ENCODE data around the gene COBL. TPM values are rescaled to one million over a fixed set of nuclear protein-coding genes. Genes with fewer than 3 reads are reported as not detected.

The COBL gene
- polyA plus RNA-seq, 3 donors, result not detected

- Mint-ChIP-seq H3K27me3 (ENCODE audit: low read depth in 3 of 3) (no peaks in the 10 kb centered on the region), H3K9me3 (no peaks in the 10 kb centered on the region), H3K36me3 (no peaks in the 10 kb centered on the region), H3K4me3 (no peak overlapping the region), H3K4me1 (no peaks in the 10 kb centered on the region), H3K27ac (no peak overlapping the region)
- H3K4me3 ChIP-seq (replicated peaks in 1 of 3; ENCODE audit: low read depth in 2 of 3, low read length in 3 of 3), result no peak overlapping the region
- 92% methylated on average over 7 of the region's 14 CpGs for WGBS (ENCODE audit: insufficient coverage)
- no peaks in the 10 kb centered on the region for H3K36me3 ChIP-seq (replicated peaks in 1 of 2; ENCODE audit: control insufficient read depth in 1 of 2, insufficient read depth in 2 of 2, low read length in 2 of 2)
- H3K27ac ChIP-seq (ENCODE audit: low read depth in 1 of 2, low read length in 2 of 2), result no peak overlapping the region
- H4K20me1 ChIP-seq (ENCODE audit: insufficient read depth, low read length), result no peaks in the 10 kb centered on the region
- intact Hi-C loops (cut with micrococcal nuclease), result no loop called here
- TF ChIP-seq CTCF (IDR thresholded peaks at IDR 0.05), result no peak
- no peaks in the 10 kb centered on the region for H3K27me3 ChIP-seq (ENCODE audit: control insufficient read depth in 2 of 2, insufficient read depth in 2 of 2, low read length in 2 of 2)
- DNase-seq, result no peak
- no peak overlapping the region for H2AFZ ChIP-seq (ENCODE audit: insufficient read depth, low read depth, low read length, poor library complexity, severe bottlenecking)
- H3K4me2 ChIP-seq (replicated peaks; ENCODE audit: extremely low read depth, low read length, poor library complexity, severe bottlenecking), result no peak overlapping the region
- no peaks in the 10 kb centered on the region for H3K9me3 ChIP-seq (replicated peaks in 1 of 2; ENCODE audit: control insufficient read depth in 1 of 2, insufficient read depth in 1 of 2, low read length in 2 of 2)
- H3K9ac ChIP-seq (ENCODE audit: insufficient read depth, low read length, poor library complexity, severe bottlenecking), result no peak overlapping the region
- no peaks in the 10 kb centered on the region for H3K79me2 ChIP-seq (ENCODE audit: insufficient read depth, low read length)
- H3K4me1 ChIP-seq (ENCODE audit: control insufficient read depth in 1 of 2, insufficient read depth in 2 of 2, low read length in 2 of 2), result no peaks in the 10 kb centered on the region
Observed at GRCh38 chr7:51082940-51083533, 233.6 kb downstream of the COBL start.

- Histone ChIP-seq H3K36me3 (replicated peaks in 1 of 2; ENCODE audit: control insufficient read depth in 1 of 2, insufficient read depth in 2 of 2, low read length in 2 of 2) (no peaks in the 10 kb centered on the region), H3K4me3 (replicated peaks in 1 of 3; ENCODE audit: low read depth in 2 of 3, low read length in 3 of 3) (no peak overlapping the region), H3K9ac (ENCODE audit: insufficient read depth, low read length, poor library complexity, severe bottlenecking) (no peak overlapping the region), H3K4me1 (ENCODE audit: control insufficient read depth in 1 of 2, insufficient read depth in 2 of 2, low read length in 2 of 2) (no peaks in the 10 kb centered on the region), H2AFZ (ENCODE audit: insufficient read depth, low read depth, low read length, poor library complexity, severe bottlenecking) (no peak overlapping the region), H3K9me3 (replicated peaks in 1 of 2; ENCODE audit: control insufficient read depth in 1 of 2, insufficient read depth in 1 of 2, low read length in 2 of 2) (no peaks in the 10 kb centered on the region), H3K27me3 (ENCODE audit: control insufficient read depth in 2 of 2, insufficient read depth in 2 of 2, low read length in 2 of 2) (no peaks in the 10 kb centered on the region), H3K27ac (ENCODE audit: low read depth in 1 of 2, low read length in 2 of 2) (no peak overlapping the region), H4K20me1 (ENCODE audit: insufficient read depth, low read length) (no peaks in the 10 kb centered on the region), H3K4me2 (replicated peaks; ENCODE audit: extremely low read depth, low read length, poor library complexity, severe bottlenecking) (no peak overlapping the region), H3K79me2 (ENCODE audit: insufficient read depth, low read length) (no peaks in the 10 kb centered on the region)
- Mint-ChIP-seq H3K27ac (no peak overlapping the region), H3K9me3 (no peaks in the 10 kb centered on the region), H3K4me1 (no peaks in the 10 kb centered on the region), H3K36me3 (no peaks in the 10 kb centered on the region), H3K4me3 (no peak overlapping the region), H3K27me3 (ENCODE audit: low read depth in 3 of 3) (no peaks in the 10 kb centered on the region)
- TF ChIP-seq CTCF (IDR thresholded peaks at IDR 0.05), result no peak
- intact Hi-C loops (cut with micrococcal nuclease), result no loop called here
- DNase-seq, result no peak
- 77% methylated on average over 9 of the region's 19 CpGs for WGBS (ENCODE audit: insufficient coverage)
Observed at GRCh38 chr7:51082096-51082840, 234.3 kb downstream of the COBL start.

Measured in CD14-positive monocyte (primary cell).